Type B pancreatic cell (in vitro differentiated cells): ENCODE measurements around the gene CYTH1. TPM values are rescaled to one million over a fixed set of nuclear protein-coding genes. Genes with fewer than 3 reads are reported as not detected.

Source experiments
- DNase-seq: peaks from one replicate; pipeline ENCODE4 v3.0.0; 2021; ENCODE audit warnings: mixed read lengths; ENCODE audit not compliant: unreplicated experiment; ENCODE audit errors: extremely low spot score
- H3K27ac Mint-ChIP-seq: 2 replicates; pipeline ENCODE4 v1.8.0; 2021; ENCODE audit warnings: mild to moderate bottlenecking, mixed read lengths
- H3K27me3 Mint-ChIP-seq: 2 replicates; pipeline ENCODE4 v1.8.0; 2021; ENCODE audit warnings: mixed read lengths
- H3K36me3 Mint-ChIP-seq: 2 replicates; pipeline ENCODE4 v1.8.0; 2021; ENCODE audit warnings: mixed read lengths
- H3K4me1 Mint-ChIP-seq: one replicate; pipeline ENCODE4 v1.8.0; 2021; ENCODE audit warnings: mixed read lengths; ENCODE audit not compliant: unreplicated experiment
- H3K4me3 Mint-ChIP-seq: 2 replicates; pipeline ENCODE4 v1.8.0; 2021; ENCODE audit warnings: mild to moderate bottlenecking, mixed read lengths
- H3K9me3 Mint-ChIP-seq: 2 replicates; pipeline ENCODE4 v1.8.0; 2021; ENCODE audit warnings: mixed read lengths
- total RNA-seq: library from RNA; stranded (reverse); gene quantifications from 2 replicates; pipeline ENCODE4 v1.2.1, GENCODE V29; 2021; ENCODE audit warnings: low replicate concordance
- TF ChIP-seq, protein P1 (sequence below): fragments of 200-600 bp; sonication (generic); conservative IDR thresholded peaks from 2 replicates; pipeline ENCODE4 v1.5.0; 2021; ENCODE audit warnings: antibody characterized with exemption, mild to moderate bottlenecking

Gene CYTH1
- total RNA-seq, 1 donor from 2014 or later: 30.3 TPM

DNA sequence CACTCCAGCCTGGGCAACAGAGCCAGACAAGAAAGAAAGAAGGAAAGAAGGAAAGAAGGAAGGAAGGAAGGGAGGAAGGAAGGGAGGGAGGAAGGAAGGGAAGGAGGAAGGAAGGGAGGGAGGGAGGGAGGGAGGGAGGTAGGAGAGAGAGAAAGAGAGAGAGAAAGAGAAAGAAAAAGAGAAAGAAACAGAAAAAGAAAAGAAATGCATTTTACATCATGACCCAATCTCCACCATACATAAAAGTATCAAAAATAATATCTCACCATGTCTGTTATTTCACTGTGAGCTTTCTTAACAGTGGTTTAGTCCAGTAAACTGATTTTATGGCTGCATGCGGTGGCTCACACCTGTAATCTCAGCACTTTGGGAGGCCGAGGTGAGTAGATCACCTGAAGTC lies 70.0 kb downstream of the CYTH1 start:
- DNase-seq: no peak
- Mint-ChIP-seq H3K27me3 (no peaks in the 10 kb centered on the region), H3K9me3 (no peaks in the 10 kb centered on the region), H3K4me3 (no peak overlapping the region), H3K36me3 (peaks cover 12% of the 10 kb centered on the region), H3K4me1 (peaks cover 52% of the 10 kb centered on the region), H3K27ac (no peak overlapping the region)
- TF ChIP-seq, protein P1, sequence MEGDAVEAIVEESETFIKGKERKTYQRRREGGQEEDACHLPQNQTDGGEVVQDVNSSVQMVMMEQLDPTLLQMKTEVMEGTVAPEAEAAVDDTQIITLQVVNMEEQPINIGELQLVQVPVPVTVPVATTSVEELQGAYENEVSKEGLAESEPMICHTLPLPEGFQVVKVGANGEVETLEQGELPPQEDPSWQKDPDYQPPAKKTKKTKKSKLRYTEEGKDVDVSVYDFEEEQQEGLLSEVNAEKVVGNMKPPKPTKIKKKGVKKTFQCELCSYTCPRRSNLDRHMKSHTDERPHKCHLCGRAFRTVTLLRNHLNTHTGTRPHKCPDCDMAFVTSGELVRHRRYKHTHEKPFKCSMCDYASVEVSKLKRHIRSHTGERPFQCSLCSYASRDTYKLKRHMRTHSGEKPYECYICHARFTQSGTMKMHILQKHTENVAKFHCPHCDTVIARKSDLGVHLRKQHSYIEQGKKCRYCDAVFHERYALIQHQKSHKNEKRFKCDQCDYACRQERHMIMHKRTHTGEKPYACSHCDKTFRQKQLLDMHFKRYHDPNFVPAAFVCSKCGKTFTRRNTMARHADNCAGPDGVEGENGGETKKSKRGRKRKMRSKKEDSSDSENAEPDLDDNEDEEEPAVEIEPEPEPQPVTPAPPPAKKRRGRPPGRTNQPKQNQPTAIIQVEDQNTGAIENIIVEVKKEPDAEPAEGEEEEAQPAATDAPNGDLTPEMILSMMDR: no peak

DNA sequence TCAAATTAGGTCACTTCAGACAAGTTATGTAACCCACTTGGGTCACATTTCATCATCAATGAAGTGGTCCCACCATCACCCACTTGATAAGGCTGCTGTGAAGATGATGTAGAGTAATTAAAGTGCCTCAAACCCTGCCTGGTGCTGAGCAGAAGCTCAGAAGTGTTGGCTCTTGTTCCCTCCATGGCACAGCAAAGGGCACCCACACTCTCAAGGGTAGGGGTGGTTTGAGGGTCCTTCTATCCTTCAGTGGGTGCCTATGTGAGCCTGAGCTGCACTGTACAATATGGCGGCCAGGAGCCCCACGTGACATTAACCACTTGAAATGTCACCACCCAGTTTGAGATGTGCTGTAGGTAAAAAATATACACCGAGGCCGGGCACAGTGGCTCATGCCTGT lies 71.5 kb downstream of the CYTH1 start:
- no peak overlapping the region for H3K4me3 Mint-ChIP-seq
- H3K27ac Mint-ChIP-seq: no peak overlapping the region
- no peak for DNase-seq
- H3K36me3 Mint-ChIP-seq: peaks cover 12% of the 10 kb centered on the region
- TF ChIP-seq, protein P1: no peak
- no peaks in the 10 kb centered on the region for H3K27me3 Mint-ChIP-seq
- H3K9me3 Mint-ChIP-seq: no peaks in the 10 kb centered on the region
- H3K4me1 Mint-ChIP-seq: peaks cover 44% of the 10 kb centered on the region

DNA sequence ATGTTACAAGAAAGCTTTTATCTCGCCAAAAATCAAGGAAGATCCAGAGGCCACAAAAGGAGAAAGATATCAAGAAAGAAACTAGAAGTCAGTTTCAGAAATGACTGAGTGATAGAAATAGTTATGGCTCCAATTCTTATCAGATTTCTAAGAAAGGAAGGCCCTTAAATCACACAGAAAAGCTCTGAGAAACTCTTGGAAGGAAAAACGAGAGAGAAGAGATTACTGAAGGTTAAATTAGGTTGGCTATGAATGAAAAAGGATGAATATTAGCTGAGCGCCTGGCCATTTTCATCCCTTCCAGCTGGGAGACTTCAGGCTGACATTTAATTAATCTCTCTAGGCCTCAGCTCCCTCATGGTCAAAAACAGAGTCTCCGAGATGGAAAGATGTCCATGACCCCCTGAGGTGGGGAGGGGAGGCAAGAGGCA lies 72.3 kb downstream of the CYTH1 start:
- DNase-seq: no peak

DNA sequence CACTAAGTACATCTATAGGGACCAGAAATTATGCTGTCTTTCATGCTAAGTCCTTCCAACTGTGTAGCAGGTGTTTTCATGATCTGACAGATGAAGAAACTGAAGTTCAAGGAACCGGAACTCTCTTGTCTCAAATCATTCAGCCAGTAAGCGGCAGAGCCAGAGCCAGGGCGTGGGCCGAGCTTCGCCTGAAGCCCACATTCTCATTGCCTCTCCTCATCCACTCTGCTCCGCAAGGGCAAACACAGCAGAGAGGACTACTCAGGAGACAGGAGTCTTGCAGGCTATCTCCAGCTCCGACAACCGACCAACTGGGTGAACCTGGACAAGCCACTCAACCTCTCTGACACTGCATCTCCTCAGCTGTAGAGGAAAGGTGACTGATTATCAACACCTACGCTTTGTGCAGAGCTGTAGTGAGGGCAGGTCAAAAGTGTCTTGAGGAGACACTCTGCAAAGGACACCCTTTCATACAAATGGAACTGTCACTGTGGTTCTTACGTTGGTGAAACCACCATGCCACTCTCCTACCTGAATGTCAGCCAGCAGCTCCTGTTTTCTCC lies 72.9 kb downstream of the CYTH1 start:
- peaks cover 32% of the 10 kb centered on the region for H3K4me1 Mint-ChIP-seq
- H3K27me3 Mint-ChIP-seq: no peaks in the 10 kb centered on the region
- TF ChIP-seq, protein P1: no peak
- DNase-seq: no peak
- no peak overlapping the region for H3K4me3 Mint-ChIP-seq
- H3K27ac Mint-ChIP-seq: no peak overlapping the region
- peaks cover 8% of the 10 kb centered on the region for H3K36me3 Mint-ChIP-seq
- H3K9me3 Mint-ChIP-seq: no peaks in the 10 kb centered on the region

More for the DNA sequence above, 72.3 kb downstream of the CYTH1 start:
- no peak overlapping the region for H3K4me3 Mint-ChIP-seq
- H3K36me3 Mint-ChIP-seq: peaks cover 12% of the 10 kb centered on the region
- TF ChIP-seq, protein P1: no peak
- H3K9me3 Mint-ChIP-seq: no peaks in the 10 kb centered on the region
- no peak overlapping the region for H3K27ac Mint-ChIP-seq
- H3K4me1 Mint-ChIP-seq: peaks cover 37% of the 10 kb centered on the region
- no peaks in the 10 kb centered on the region for H3K27me3 Mint-ChIP-seq

DNA sequence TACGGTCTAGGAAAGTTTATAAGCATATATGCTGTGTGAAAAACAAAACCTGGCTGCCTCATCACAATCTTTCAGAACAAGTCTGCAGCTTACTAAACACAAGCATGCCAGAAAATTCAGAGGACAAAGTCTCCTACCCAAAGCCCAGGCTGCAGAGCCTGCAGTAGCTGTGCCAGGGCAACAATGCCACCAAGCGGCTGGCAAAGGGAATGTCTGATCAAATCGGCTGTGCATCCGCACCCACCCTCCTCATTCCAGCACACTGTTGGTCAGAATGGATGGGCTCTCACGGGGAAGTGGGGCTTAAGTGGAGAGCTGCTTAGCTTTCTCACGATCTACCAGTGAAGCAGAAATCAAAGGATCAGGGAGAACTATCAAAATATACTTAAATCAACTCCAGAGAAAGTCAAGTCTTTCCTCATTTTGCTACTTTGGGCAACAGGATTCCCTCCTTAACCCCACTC lies 73.5 kb downstream of the CYTH1 start:
- no peaks in the 10 kb centered on the region for H3K9me3 Mint-ChIP-seq
- peaks cover 10% of the 10 kb centered on the region for H3K36me3 Mint-ChIP-seq
- H3K27ac Mint-ChIP-seq: peak overlapping the region; percentile 1
- H3K4me3 Mint-ChIP-seq: no peak overlapping the region
- DNase-seq: no peak
- no peaks in the 10 kb centered on the region for H3K27me3 Mint-ChIP-seq
- H3K4me1 Mint-ChIP-seq: peaks cover 32% of the 10 kb centered on the region
- TF ChIP-seq, protein P1: peak; percentile 86
